Activated CD8-positive, alpha-beta T cell treated with anti-CD3 and anti-CD28 coated beads for 36 hours (primary cell): ENCODE results near the gene TFEB. TPM values are rescaled to one million over a fixed set of nuclear protein-coding genes. Genes with fewer than 3 reads are reported as not detected.

Experiments used
- ATAC-seq: fragments of 200-7000 bp; cut with Tn5 transposase; one replicate; pipeline ENCODE4 v1.10.0; 2021; ENCODE audit warnings: mild to moderate bottlenecking, moderate library complexity
- CTCF ChIA-PET: fragments of 350-600 bp; sonication (Branson Sonifier 250); formaldehyde crosslinking; loops from one replicate; lab custom pipeline; 2021; ENCODE audit warnings: antibody characterized with exemption; lab: Charles Lee
- POLR2A ChIA-PET: fragments of 350-600 bp; sonication (Branson Sonifier 250); formaldehyde crosslinking; loops from one replicate; lab custom pipeline; 2021; ENCODE audit warnings: antibody characterized with exemption; lab: Charles Lee
- DNase-seq: peaks from one replicate; pipeline ENCODE4 v3.0.0-alpha.2; 2020
- H3K27ac Mint-ChIP-seq: one replicate; pipeline ENCODE4 v1.8.0; 2021; ENCODE audit warnings: mild to moderate bottlenecking, mixed read lengths
- H3K27me3 Mint-ChIP-seq: one replicate; pipeline ENCODE4 v1.8.0; 2021; ENCODE audit warnings: mixed read lengths
- H3K36me3 Mint-ChIP-seq: one replicate; pipeline ENCODE4 v1.8.0; 2021; ENCODE audit warnings: low read depth, mixed read lengths
- H3K4me1 Mint-ChIP-seq: one replicate; pipeline ENCODE4 v1.8.0; 2021; ENCODE audit warnings: low read depth, mixed read lengths
- H3K4me3 Mint-ChIP-seq: one replicate; pipeline ENCODE4 v1.8.0; 2021; ENCODE audit warnings: mild to moderate bottlenecking, moderate library complexity, mixed read lengths
- H3K9me3 Mint-ChIP-seq: one replicate; pipeline ENCODE4 v1.8.0; 2021; ENCODE audit warnings: mixed read lengths
- intact Hi-C: fragments of 100-400 bp; cut with micrococcal nuclease; formaldehyde crosslinking; loops from one replicate; pipeline ENCODE4 v1.10.0; 2022
- total RNA-seq, 2 experiments: library from RNA; stranded (reverse); gene quantifications; one replicate each; pipeline ENCODE4 v1.2.3, GENCODE V29; 2021
- TF ChIP-seq, protein P1 (sequence below): fragments of 200-600 bp; IDR thresholded peaks from one replicate; pipeline ENCODE4 v1.8.0; 2022; ENCODE audit warnings: antibody characterized with exemption, mild to moderate bottlenecking

Gene TFEB
- total RNA-seq, 2 experiments from 2014 or later: 14.6 to 15.9 TPM

DNA sequence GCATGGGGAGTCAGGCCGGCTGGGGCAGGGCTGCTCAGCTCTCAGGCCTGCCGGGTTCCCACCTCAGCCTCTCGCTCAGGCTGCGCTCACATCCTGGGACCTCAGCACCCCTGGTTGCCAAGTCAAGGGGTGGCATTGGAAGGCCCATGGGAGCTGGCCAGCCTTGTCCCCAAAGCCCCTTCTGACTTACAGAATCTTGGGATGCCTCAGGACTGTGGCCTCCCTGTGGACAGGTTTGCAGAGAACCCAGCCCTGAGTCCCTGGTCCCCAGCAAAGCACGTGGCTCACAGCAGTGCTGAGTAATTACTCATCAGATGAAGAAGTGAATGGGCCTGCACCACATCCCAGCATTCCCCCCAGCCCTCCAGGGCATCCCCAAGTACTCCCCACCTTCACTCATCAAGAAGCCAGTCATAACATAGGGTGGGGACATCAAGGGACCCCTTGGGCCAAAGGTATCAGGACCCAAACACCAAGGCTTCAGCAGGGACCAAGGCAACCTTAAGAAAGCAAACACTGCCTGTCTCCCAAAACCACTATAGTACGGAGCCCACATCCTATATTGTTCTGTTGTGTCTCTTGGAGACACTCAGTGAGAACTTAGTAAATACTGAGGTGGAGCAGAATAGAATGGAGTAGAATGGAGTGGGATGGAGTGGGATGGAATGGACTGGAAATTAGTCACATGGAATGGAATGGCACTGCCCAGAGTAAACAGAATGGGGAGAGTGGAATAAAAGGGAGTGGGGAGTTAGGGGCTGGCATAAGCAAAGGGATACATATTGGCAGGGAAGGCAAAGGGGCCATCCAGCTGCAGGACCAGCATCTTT, 8.2 kb upstream of the TFEB start:
- Mint-ChIP-seq H3K27ac (no peak overlapping the region), H3K27me3 (no peaks in the 10 kb centered on the region), H3K9me3 (no peaks in the 10 kb centered on the region), H3K36me3 (no peaks in the 10 kb centered on the region), H3K4me3 (no peak overlapping the region), H3K4me1 (no peaks in the 10 kb centered on the region)
- TF ChIP-seq, protein P1, sequence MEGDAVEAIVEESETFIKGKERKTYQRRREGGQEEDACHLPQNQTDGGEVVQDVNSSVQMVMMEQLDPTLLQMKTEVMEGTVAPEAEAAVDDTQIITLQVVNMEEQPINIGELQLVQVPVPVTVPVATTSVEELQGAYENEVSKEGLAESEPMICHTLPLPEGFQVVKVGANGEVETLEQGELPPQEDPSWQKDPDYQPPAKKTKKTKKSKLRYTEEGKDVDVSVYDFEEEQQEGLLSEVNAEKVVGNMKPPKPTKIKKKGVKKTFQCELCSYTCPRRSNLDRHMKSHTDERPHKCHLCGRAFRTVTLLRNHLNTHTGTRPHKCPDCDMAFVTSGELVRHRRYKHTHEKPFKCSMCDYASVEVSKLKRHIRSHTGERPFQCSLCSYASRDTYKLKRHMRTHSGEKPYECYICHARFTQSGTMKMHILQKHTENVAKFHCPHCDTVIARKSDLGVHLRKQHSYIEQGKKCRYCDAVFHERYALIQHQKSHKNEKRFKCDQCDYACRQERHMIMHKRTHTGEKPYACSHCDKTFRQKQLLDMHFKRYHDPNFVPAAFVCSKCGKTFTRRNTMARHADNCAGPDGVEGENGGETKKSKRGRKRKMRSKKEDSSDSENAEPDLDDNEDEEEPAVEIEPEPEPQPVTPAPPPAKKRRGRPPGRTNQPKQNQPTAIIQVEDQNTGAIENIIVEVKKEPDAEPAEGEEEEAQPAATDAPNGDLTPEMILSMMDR: no peak
- CTCF ChIA-PET: no interaction called here
- intact Hi-C loops: no loop called here
- DNase-seq: no peak
- POLR2A ChIA-PET: no interaction called here
- no peak for ATAC-seq

DNA sequence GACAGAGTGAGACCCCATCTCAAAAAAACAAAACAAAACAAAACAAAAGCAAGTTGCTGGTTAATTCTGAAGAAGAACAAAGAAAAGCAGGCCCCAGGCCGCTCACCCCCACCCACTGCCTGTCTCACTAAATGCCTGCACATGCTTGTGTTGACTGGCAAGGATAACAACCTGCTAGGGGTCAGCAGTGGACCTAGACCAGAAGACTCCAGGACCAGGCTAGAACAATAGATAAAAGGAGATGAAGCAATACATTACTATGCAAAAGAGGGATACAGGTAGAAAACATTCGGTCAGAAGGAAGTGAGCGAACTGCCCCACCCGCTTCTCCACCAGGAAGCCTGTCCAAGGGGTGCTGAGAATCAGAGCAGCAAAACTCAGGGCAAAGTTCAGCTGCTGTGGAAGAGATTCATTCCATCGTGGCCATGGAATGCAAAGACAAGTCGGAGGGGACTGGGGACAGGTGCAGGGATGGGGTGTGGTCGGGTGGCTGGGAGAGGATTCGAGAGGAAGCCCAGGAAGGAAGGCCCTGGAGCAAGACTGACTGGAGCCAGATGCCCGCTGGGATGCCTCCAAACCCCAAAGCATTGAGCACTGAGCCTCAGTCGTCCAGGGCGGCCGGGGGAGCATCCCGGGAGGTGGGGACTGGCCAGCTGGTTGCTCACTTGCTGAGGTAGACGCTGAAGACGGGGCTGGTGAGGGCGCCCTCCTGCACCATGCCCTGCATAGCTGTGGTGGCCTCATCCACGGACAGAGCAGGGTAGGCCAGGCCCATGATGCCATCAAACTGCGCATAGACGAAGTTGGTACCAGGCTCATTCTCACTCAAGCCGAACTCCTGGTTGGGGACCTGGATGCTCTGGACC, 6.5 kb upstream of the TFEB start:
- DNase-seq (no peak), ATAC-seq (no peak)
- H3K27me3 Mint-ChIP-seq: no peaks in the 10 kb centered on the region
- H3K27ac Mint-ChIP-seq: no peak overlapping the region
- TF ChIP-seq, protein P1: no peak
- ChIA-PET POLR2A (no interaction called here), CTCF (interaction anchor here (1.4 kb wide), 1 partner anchor 59 kb away, joined by 3 read pairs; no protein-coding TSS in a partner anchor)
- H3K9me3 Mint-ChIP-seq: no peaks in the 10 kb centered on the region
- H3K4me1 Mint-ChIP-seq: no peaks in the 10 kb centered on the region
- intact Hi-C loops: no loop called here
- H3K36me3 Mint-ChIP-seq: no peaks in the 10 kb centered on the region
- H3K4me3 Mint-ChIP-seq: no peak overlapping the region

DNA sequence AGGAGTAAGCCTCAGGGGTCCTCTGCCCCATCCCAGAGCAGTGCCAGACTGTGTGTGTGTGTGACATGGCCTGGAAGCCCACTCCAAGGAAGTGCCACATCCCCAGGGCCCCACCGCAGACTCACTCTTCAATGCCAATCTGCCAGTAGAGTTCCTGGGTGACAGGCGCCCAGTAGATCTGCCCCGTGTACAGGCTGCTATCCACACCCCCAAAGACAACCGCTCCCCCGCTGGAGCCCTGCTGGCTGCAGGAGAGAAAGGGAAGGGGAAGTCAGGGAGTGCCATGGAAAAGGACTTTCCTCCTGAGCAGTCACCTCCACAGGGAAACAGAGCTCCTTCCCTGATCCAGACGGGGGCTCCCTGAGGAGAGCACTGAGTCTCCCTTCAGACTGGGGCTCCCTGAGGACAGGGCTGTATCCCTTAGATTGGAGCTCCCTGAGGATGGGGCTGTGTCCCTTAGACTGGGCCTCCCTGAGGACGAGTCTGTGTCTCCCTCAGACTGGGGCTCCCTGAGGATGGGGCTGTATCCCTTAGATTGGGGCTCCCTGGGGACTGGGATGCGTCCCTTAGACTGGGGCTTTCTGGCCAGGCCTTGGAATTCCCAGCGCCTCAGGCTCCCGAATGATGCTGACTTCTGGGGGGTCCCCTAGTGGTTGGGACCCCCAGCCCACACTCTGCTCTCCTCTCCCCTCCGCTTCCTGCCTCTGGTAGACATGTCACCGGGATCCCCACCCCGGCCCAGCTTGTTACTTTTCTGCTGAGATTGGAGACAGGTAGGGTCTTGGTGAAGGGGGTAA, 5.2 kb upstream of the TFEB start:
- ATAC-seq (no peak), DNase-seq (no peak)
- Mint-ChIP-seq H3K4me1 (no peaks in the 10 kb centered on the region), H3K36me3 (no peaks in the 10 kb centered on the region), H3K27ac (no peak overlapping the region), H3K9me3 (no peaks in the 10 kb centered on the region), H3K4me3 (no peak overlapping the region), H3K27me3 (no peaks in the 10 kb centered on the region)
- TF ChIP-seq, protein P1: no peak
- intact Hi-C loops: no loop called here
- CTCF ChIA-PET: no interaction called here
- POLR2A ChIA-PET: no interaction called here

DNA sequence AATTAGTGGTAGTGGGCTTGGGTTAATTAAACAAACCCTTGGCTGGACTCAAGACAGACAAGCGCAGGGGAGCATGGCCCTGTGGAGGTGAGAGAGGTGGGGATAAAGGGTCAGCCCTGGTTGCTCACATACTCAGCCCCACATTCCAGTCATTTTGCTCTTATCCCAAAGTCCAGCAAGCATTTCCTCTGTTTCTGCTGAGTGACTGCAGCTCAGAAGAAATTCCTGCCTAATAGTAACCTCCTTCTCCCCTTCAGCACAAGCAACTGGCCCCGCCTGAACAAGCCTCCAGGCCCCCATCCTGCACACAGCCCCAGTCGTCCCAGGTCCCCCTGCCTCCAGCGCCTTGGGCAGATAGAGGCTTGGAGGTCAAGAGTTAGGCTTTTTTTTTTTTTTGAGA, 3.6 kb upstream of the TFEB start:
- TF ChIP-seq, protein P1: no peak
- ATAC-seq (no peak), DNase-seq (no peak)
- Mint-ChIP-seq H3K4me3 (no peak overlapping the region), H3K4me1 (no peaks in the 10 kb centered on the region), H3K27ac (no peak overlapping the region), H3K27me3 (no peaks in the 10 kb centered on the region), H3K36me3 (no peaks in the 10 kb centered on the region), H3K9me3 (no peaks in the 10 kb centered on the region)
- intact Hi-C loops: no loop called here
- ChIA-PET CTCF (no interaction called here), POLR2A (no interaction called here)
